Upper lobe of left lung (tissue), 6 donors: ENCODE measurements around the gene TCP11. TPM values are rescaled to one million over a fixed set of nuclear protein-coding genes. Genes with fewer than 3 reads are reported as not detected.
"Not testable (repeated sequence)": the region's sequence is repeated elsewhere in the genome, so short reads cannot be mapped to it uniquely, and the experiment has no call there.

Experiments used
- ATAC-seq, 2 donors: fragments of 200-7000 bp; cut with Tn5 transposase; one replicate each; pipeline ENCODE4 v1.9.1; 2022; ENCODE audit warnings: mild to moderate bottlenecking in 2 of 2, moderate library complexity in 2 of 2; ENCODE audit not compliant: low FRiP score in 2 of 2
- DNase-seq, 2 donors: peaks; one replicate each; pipeline ENCODE4 v3.0.0-alpha.2; 2019 to 2020
- H3K27ac ChIP-seq, 4 donors: fragments of 200-600 bp; sonication (generic); one replicate each; pipeline ENCODE4 v1.5.1; 2016 to 2019
- H3K27me3 ChIP-seq, 4 donors: fragments of 200-600 bp; sonication (generic); one replicate each; pipeline ENCODE4 v1.5.1; 2017 to 2019
- H3K36me3 ChIP-seq, 4 donors: fragments of 200-600 bp; sonication (generic); one replicate each; pipeline ENCODE4 v1.5.1; 2016 to 2019
- H3K4me1 ChIP-seq, 4 donors: fragments of 200-600 bp; sonication (generic); one replicate each; pipeline ENCODE4 v1.5.1; 2018 to 2019
- H3K4me3 ChIP-seq, 4 donors: fragments of 200-600 bp; sonication (generic); one replicate each; pipeline ENCODE4 v1.5.1; 2017 to 2019; ENCODE audit warnings: mild to moderate bottlenecking in 2 of 4, moderate library complexity in 1 of 4
- H3K9me3 ChIP-seq, 4 donors: fragments of 200-600 bp; sonication (generic); one replicate each; pipeline ENCODE4 v1.5.1; 2018 to 2019
- EP300 ChIP-seq, 4 donors: sonication (generic); formaldehyde crosslinking; IDR thresholded peaks; one replicate each; pipeline ENCODE4 v1.5.1; 2017; ENCODE audit warnings: antibody characterized with exemption in 4 of 4, control low read depth in 2 of 4
- POLR2A ChIP-seq, 4 donors: fragments of 450-650 bp; IDR thresholded peaks; one replicate each; pipeline ENCODE4 v1.5.1; 2016 to 2017; ENCODE audit warnings: antibody characterized with exemption in 4 of 4, mild to moderate bottlenecking in 2 of 4
- POLR2AphosphoS5 ChIP-seq, 2 donors: sonication (generic); formaldehyde crosslinking; IDR thresholded peaks; one replicate each; pipeline ENCODE4 v1.5.1; 2017; ENCODE audit warnings: antibody characterized with exemption in 2 of 2
- WGBS, 2 donors: methylation state at CpG; one replicate each; pipeline ENCODE4 v1.1.5; 2017 to 2018; 5-methylcytosine and 5-hydroxymethylcytosine counted together
- total RNA-seq, 6 donors: library from RNA; depleted of rRNA in 4 of 6; stranded (reverse); fragments of >200 nt in 4 of 6; gene quantifications; one replicate each; pipeline versions ENCODE4 v1.1.0 to v1.2.1, GENCODE V29; 2016 to 2021
- TF ChIP-seq, protein P1 (sequence below), 6 experiments: fragments of 450-650 bp in 4 of 6; fragments of 200-600 bp in 2 of 6; sonication (generic) in 2 of 6; IDR thresholded peaks; one replicate each; pipeline ENCODE4 v1.5.1; 2016 to 2019; ENCODE audit warnings: antibody characterized with exemption in 6 of 6
- donor health status: DM: no; HTN: no; CAD: no; lungs with moderate emphysema.
- donor health status: DM: no; HTN: yes; CAD: no; lungs with severe emphysema.

Gene TCP11
- total RNA-seq, 6 donors from 2014 or later, result 0.30 to 0.89 (median 0.46) TPM; not detected in 3

DNA sequence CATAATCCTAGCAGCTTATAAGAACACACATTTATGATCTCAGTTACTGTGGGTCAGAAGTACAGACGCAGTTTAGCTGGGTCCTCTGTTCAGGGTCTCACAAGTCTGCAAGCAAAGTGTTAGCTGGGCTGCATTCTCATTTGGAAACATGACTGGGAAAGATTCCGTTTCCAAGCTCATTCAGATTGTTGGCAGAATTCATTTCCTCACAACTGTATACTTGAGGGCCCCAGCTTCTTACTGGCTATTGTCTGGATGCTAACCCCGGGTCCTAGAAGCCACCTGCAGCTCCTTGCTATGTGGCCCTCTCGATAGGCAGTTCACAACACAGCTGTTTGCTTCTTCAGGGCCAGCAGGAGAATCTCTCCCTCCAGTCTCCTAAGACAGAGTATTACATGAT lies 13.1 kb downstream of the TCP11 start:
- Histone ChIP-seq H3K27ac (no peak overlapping the region), H3K4me1 (no peaks in the 10 kb centered on the region), H3K36me3 (no peaks in the 10 kb centered on the region), H3K27me3 (no peaks in the 10 kb centered on the region), H3K4me3 (no peak overlapping the region), H3K9me3 (no peaks in the 10 kb centered on the region)
- DNase-seq (no peak), ATAC-seq (no peak)
- 51 to 67% methylated on average over 4 of the region's 4 CpGs for WGBS, 2 donors
- TF ChIP-seq EP300 (IDR thresholded peaks at IDR 0.05), result no peak
- TF ChIP-seq, protein P1, sequence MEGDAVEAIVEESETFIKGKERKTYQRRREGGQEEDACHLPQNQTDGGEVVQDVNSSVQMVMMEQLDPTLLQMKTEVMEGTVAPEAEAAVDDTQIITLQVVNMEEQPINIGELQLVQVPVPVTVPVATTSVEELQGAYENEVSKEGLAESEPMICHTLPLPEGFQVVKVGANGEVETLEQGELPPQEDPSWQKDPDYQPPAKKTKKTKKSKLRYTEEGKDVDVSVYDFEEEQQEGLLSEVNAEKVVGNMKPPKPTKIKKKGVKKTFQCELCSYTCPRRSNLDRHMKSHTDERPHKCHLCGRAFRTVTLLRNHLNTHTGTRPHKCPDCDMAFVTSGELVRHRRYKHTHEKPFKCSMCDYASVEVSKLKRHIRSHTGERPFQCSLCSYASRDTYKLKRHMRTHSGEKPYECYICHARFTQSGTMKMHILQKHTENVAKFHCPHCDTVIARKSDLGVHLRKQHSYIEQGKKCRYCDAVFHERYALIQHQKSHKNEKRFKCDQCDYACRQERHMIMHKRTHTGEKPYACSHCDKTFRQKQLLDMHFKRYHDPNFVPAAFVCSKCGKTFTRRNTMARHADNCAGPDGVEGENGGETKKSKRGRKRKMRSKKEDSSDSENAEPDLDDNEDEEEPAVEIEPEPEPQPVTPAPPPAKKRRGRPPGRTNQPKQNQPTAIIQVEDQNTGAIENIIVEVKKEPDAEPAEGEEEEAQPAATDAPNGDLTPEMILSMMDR (IDR thresholded peaks at IDR 0.05), result no peak
- no peak for TF ChIP-seq POLR2A (IDR thresholded peaks at IDR 0.05)
- TF ChIP-seq POLR2AphosphoS5 (IDR thresholded peaks at IDR 0.05), result no peak

DNA sequence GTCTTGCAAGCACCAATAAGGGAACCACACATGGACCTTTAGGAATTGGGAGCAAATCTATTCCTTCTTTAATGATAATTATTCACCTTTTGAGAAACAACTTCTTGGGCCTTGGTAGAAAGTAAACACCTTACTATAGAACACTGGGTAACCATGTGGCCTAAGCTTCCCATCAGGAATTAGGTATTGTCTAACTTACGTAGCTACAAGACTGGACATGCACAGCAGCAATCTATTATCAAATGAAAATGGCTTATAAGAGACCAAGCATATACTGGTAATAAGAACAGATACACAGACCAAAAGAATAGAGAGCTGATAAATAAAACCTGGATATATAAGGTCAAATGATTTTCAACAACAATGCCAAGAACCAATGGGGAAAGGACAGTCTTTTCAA lies 16.8 kb downstream of the TCP11 start:
- TF ChIP-seq POLR2A (IDR thresholded peaks at IDR 0.05) (no peak), EP300 (IDR thresholded peaks at IDR 0.05) (no peak), POLR2AphosphoS5 (IDR thresholded peaks at IDR 0.05) (no peak)
- TF ChIP-seq, protein P1 (IDR thresholded peaks at IDR 0.05), result no peak
- no peaks in the 10 kb centered on the region for H3K27me3 ChIP-seq
- WGBS, 2 donors, result 91 to 100% methylated on average over 1 of the region's 1 CpG
- H3K4me3 ChIP-seq, result no peak overlapping the region
- H3K27ac ChIP-seq, result no peak overlapping the region
- H3K9me3 ChIP-seq, result no peaks in the 10 kb centered on the region
- DNase-seq (no peak), ATAC-seq (no peak)
- no peaks in the 10 kb centered on the region for H3K4me1 ChIP-seq
- H3K36me3 ChIP-seq, result no peaks in the 10 kb centered on the region

DNA sequence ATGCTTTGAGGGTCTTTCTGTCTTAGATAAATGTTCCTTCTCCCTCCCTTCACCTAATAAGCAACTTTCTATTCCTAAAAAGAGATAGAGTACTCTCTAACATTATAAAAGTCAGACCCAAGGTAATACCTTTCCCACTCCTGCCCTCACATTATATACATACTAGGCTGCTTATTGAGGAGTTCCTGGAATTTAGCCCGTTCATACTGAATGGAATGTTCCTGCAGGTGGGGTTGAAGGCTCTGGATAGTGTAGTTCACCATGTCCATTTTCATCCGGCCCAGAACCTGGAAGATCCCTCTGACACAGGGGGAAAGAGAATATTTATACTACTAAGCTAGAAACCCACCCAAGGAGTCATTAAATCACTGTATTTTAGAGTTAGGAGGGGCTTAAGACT lies 20.4 kb downstream of the TCP11 start:
- 78 to 83% methylated on average over 2 of the region's 2 CpGs for WGBS, 2 donors
- Histone ChIP-seq H3K4me3 (no peak overlapping the region), H3K4me1 (no peaks in the 10 kb centered on the region), H3K27ac (no peak overlapping the region), H3K27me3 (no peaks in the 10 kb centered on the region), H3K9me3 (no peaks in the 10 kb centered on the region), H3K36me3 (no peaks in the 10 kb centered on the region)
- no peak for DNase-seq
- TF ChIP-seq EP300 (IDR thresholded peaks at IDR 0.05) (no peak), POLR2AphosphoS5 (IDR thresholded peaks at IDR 0.05) (no peak), POLR2A (IDR thresholded peaks at IDR 0.05) (no peak)
- TF ChIP-seq, protein P1 (IDR thresholded peaks at IDR 0.05), result no peak
- ATAC-seq, result no peak

DNA sequence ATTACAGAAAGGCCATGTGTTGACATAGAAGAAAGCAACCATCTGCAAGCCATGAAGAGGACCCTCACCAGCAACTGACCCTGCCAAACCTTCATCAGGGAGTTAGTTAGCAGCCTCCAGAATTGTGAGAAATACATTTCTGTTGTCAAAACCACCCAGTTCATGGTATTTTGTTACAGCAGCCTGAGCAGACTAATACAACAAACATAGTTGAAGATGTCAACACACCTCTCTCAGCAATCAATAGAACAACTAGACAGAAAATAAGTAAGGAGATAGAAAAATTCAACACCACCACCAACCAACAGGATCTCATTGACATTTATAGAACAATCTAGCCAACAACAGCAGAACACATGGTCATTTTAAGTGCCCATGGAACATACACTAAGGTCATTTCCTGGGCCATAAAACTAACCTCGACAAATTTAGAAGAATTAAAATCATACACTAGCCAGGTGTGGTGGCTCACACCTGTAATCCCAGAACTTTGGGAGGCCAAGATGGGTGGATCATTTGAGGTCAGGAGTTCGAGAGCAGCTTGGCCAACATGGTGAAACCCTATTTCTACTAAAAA lies 32.7 kb downstream of the TCP11 start:
- TF ChIP-seq POLR2AphosphoS5 (IDR thresholded peaks at IDR 0.05), result no peak
- no peak for TF ChIP-seq POLR2A (IDR thresholded peaks at IDR 0.05)
- TF ChIP-seq, protein P1 (IDR thresholded peaks at IDR 0.05), result no peak
- no peak for TF ChIP-seq EP300 (IDR thresholded peaks at IDR 0.05)
- no peak overlapping the region for H3K4me3 ChIP-seq
- H3K9me3 ChIP-seq, result peaks cover 0 to 4% (median 0%) of the 10 kb centered on the region in 4 donors
- 76 to 97% methylated on average over 2 of the region's 2 CpGs for WGBS, 2 donors
- H3K27ac ChIP-seq, result no peak overlapping the region
- no peaks in the 10 kb centered on the region for H3K4me1 ChIP-seq
- DNase-seq (no peak), ATAC-seq (no peak)
- H3K27me3 ChIP-seq, result no peaks in the 10 kb centered on the region
- no peaks in the 10 kb centered on the region for H3K36me3 ChIP-seq

DNA sequence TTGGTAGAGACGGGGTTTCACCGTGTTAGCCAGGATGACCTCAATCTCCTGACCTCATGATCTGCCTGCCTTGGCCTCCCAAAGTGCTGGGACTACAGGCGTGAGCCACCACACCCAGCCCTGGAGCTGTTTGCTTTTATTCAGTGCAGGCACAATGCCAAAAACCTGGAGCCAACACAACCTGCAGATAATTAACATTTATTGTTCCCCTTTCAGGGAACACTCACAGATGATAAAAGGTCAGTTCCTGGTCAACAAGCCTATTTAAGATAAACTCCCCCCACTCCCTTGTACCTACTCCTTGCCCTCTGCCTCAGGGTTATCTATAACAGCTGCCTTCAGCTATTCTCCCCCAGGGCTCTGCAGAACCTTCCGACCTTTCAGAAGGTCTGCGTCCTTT lies 33.4 kb downstream of the TCP11 start:
- DNase-seq, H3K4me1 ChIP-seq, ATAC-seq, H3K9me3 ChIP-seq, H3K4me3 ChIP-seq, H3K36me3 ChIP-seq, H3K27ac ChIP-seq, H3K27me3 ChIP-seq: not testable (repeated sequence)
- 53 to 58% methylated on average over 5 of the region's 5 CpGs for WGBS, 2 donors

DNA sequence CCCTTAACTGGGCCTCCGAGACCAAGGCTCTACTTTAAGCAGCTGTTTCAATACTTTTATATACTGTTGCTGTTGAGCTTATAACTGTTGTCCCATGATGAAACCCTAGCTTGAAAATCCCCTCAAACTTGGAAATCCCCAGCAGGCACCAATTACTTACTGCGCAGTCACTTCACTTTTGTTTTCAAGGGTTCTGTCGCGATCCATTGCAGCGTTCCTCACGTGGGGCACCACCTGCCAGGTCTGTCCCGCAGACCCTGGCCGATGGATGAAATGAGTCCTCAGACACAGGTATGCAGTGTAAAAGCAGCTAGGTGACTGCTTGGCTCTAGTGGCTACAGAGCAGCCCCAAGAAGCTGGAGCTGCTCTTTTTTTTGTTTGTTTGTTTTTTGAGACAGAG lies 33.9 kb downstream of the TCP11 start:
- ATAC-seq, result not testable (repeated sequence)

DNA sequence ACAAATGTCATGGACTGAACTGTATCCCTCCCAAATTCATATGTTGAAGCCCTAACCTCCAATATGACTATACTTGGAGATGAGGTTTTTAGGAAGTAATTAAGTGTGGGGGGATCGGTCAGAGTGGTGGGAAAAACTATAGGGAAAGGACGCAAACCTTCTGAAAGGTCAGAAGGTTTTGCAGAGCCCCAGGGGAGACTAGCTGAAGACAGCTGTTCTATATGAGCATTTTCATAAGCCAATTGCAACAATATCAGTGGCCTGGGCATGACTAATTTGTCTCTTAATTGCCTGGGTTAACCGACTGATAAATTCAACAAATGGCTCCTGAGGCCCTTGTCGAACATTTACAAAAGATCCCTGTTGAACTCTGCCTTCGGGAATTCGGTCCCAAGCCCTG lies 35.1 kb downstream of the TCP11 start:
- not testable (repeated sequence) for H3K4me3 ChIP-seq
- WGBS, 2 donors, result 91 to 92% methylated on average over 6 of the region's 6 CpGs

More for the DNA sequence above, 33.9 kb downstream of the TCP11 start:
- WGBS, 2 donors, result 59 to 73% methylated on average over 8 of the region's 8 CpGs
- DNase-seq, result peak in 1 of 2 donors; percentile 25
- not testable (repeated sequence) for H3K36me3 ChIP-seq, H3K27me3 ChIP-seq, H3K4me1 ChIP-seq, H3K27ac ChIP-seq, H3K4me3 ChIP-seq, H3K9me3 ChIP-seq

More for the DNA sequence above, 35.1 kb downstream of the TCP11 start:
- H3K9me3 ChIP-seq, H3K27me3 ChIP-seq, H3K27ac ChIP-seq, DNase-seq, H3K36me3 ChIP-seq, H3K4me1 ChIP-seq, ATAC-seq: not testable (repeated sequence)
